Right renal pelvis (tissue), 4 donors: Measurements from ENCODE around the gene SLC2A11. TPM values are rescaled to one million over a fixed set of nuclear protein-coding genes. Genes with fewer than 3 reads are reported as not detected.

Experiments
- DNase-seq, 4 donors: peaks; one replicate each; pipeline ENCODE4 v3.0.0-alpha.2; 2013; ENCODE audit warnings: low read depth in 4 of 4, low spot score in 3 of 4, missing footprints in 1 of 4
- polyA plus RNA-seq, 4 donors: library from polyadenylated mRNA; unstranded; fragments of 120-200 nt; gene quantifications; one replicate each; pipeline ENCODE4 v1.2.1, GENCODE V29; 2013; ENCODE audit not compliant: insufficient read length in 4 of 4

The SLC2A11 gene
- polyA plus RNA-seq: 10 to 100 TPM; 24.9 to 32.9 (median 27.7) TPM

GRCh38 chr22:23857606-23858483, at the start of gene SLC2A11:
TSS of gene SLC2A11 (plus strand) at chr22:23857875. CDS start at chr22:23858000, 125 bp downstream.
- peak; percentile 96 to 98 (median 97) for DNase-seq

GRCh38 chr22:23812378-23812777, 45.3 kb upstream of the SLC2A11 start:
- no peak for DNase-seq

GRCh38 chr22:23815541-23816155, 42.0 kb upstream of the SLC2A11 start:
- no peak for DNase-seq

- no peak for DNase-seq
These were observed 41.3 kb upstream of the SLC2A11 start for GRCh38 chr22:23816156-23816976.

- DNase-seq: no peak
These were observed 40.5 kb upstream of the SLC2A11 start for GRCh38 chr22:23817146-23817545.

GRCh38 chr22:23818541-23818940, 39.1 kb upstream of the SLC2A11 start:
- no peak for DNase-seq

- DNase-seq: no peak
These were observed 36.9 kb upstream of the SLC2A11 start for GRCh38 chr22:23820748-23821211.

- no peak for DNase-seq
These were observed 35.5 kb upstream of the SLC2A11 start for GRCh38 chr22:23822101-23822671.

- no peak for DNase-seq
These were observed 34.3 kb upstream of the SLC2A11 start for GRCh38 chr22:23823331-23823791.

GRCh38 chr22:23824476-23825245, 33.0 kb upstream of the SLC2A11 start:
- DNase-seq: no peak

- DNase-seq: no peak
These were observed 32.3 kb upstream of the SLC2A11 start for GRCh38 chr22:23825246-23825905.

GRCh38 chr22:23826510-23827350, 30.9 kb upstream of the SLC2A11 start:
- DNase-seq: no peak

- DNase-seq: no peak
These were observed 30.2 kb upstream of the SLC2A11 start for GRCh38 chr22:23827351-23827995.

GRCh38 chr22:23828800-23829680, 28.6 kb upstream of the SLC2A11 start:
- no peak for DNase-seq

- no peak for DNase-seq
These were observed 27.8 kb upstream of the SLC2A11 start for GRCh38 chr22:23829845-23830372.

GRCh38 chr22:23831261-23831660, 26.4 kb upstream of the SLC2A11 start:
- DNase-seq: no peak
